SK-N-SH (cell line): ENCODE measurements around the gene TBC1D5. TPM values are rescaled to one million over a fixed set of nuclear protein-coding genes. Genes with fewer than 3 reads are reported as not detected.

Experiments
- CTCF ChIA-PET: fragments of 300-600, 350-600 bp; formaldehyde crosslinking; extraction: SDS; loops from one replicate; lab custom pipeline; 2021; lab: Yijun Ruan, JAX
- POLR2A ChIA-PET: fragments of 350-600 bp; sonication (Branson Sonifier 250); formaldehyde crosslinking; extraction: SDS; loops from one replicate; lab custom pipeline; 2020; ENCODE audit warnings: antibody characterized with exemption, inconsistent platforms; lab: Yijun Ruan, JAX
- DNase-seq: peaks from one replicate; pipeline ENCODE4 v3.0.0; 2012
- H2AFZ ChIP-seq: fragments of 200-600 bp; sonication (generic); 2 replicates; pipeline ENCODE4 v1.8.1; 2016; ENCODE audit warnings: antibody characterized with exemption, mild to moderate bottlenecking, low read depth
- H3F3A ChIP-seq: fragments of 200-600 bp; sonication (generic); replicated peaks from 2 replicates; pipeline ENCODE3; 2016; ENCODE audit warnings: antibody characterized with exemption, mild to moderate bottlenecking; ENCODE audit not compliant: insufficient read depth
- H3K27ac ChIP-seq, 2 experiments: fragments of 200-500 bp in 1 of 2; fragments of 200-600 bp in 1 of 2; sonication (Bioruptor generic) in 1 of 2; sonication (generic), shearing (Covaris generic) in 1 of 2; 2 replicates each; pipeline versions ENCODE4 v1.5.1 to v1.6.1; 2014 to 2016; ENCODE audit warnings: low read depth in 2 of 2, inconsistent platforms in 1 of 2, low read length in 1 of 2, mild to moderate bottlenecking in 1 of 2, mixed read lengths in 1 of 2
- H3K27me3 ChIP-seq: fragments of 200-600 bp; sonication (generic), shearing (Covaris generic); 2 replicates; pipeline ENCODE4 v1.6.1; 2016; ENCODE audit warnings: mixed run types; ENCODE audit not compliant: insufficient read depth
- H3K36me3 ChIP-seq, 2 experiments: fragments of 200-500 bp in 1 of 2; fragments of 200-600 bp in 1 of 2; sonication (Bioruptor generic) in 1 of 2; sonication (generic) in 1 of 2; replicated peaks in 1 of 2; 2 replicates each; pipeline versions ENCODE3 to v1.5.1; 2014 to 2016; ENCODE audit warnings: low read length in 1 of 2, mild to moderate bottlenecking in 1 of 2; ENCODE audit not compliant: insufficient read depth in 2 of 2, control insufficient read depth in 1 of 2
- H3K4me1 ChIP-seq, 2 experiments: fragments of 200-500 bp in 1 of 2; fragments of 200-600 bp in 1 of 2; sonication (Bioruptor generic) in 1 of 2; sonication (generic), shearing (Covaris generic) in 1 of 2; 2 replicates each; pipeline versions ENCODE4 v1.5.1 to v1.6.1; 2014 to 2016; ENCODE audit warnings: low read depth in 1 of 2, low read length in 1 of 2, mixed run types in 1 of 2; ENCODE audit not compliant: insufficient read depth in 2 of 2, control insufficient read depth in 1 of 2
- H3K4me2 ChIP-seq: fragments of 200-600 bp; sonication (generic), shearing (Covaris generic); 2 replicates; pipeline ENCODE4 v1.6.1; 2017; ENCODE audit warnings: mixed run types
- H3K4me3 ChIP-seq, 2 experiments: fragments of 200-500 bp in 1 of 2; fragments of 200-600 bp in 1 of 2; sonication (Bioruptor generic) in 1 of 2; sonication (generic), shearing (Covaris generic) in 1 of 2; 2 replicates each; pipeline versions ENCODE4 v1.5.1 to v1.8.1; 2014 to 2016; ENCODE audit warnings: low read depth in 2 of 2, inconsistent platforms in 1 of 2, low read length in 1 of 2, mild to moderate bottlenecking in 1 of 2, mixed read lengths in 1 of 2, moderate library complexity in 1 of 2
- H3K79me2 ChIP-seq: fragments of 200-600 bp; sonication (generic); 2 replicates; pipeline ENCODE4 v1.8.1; 2017; ENCODE audit warnings: mild to moderate bottlenecking; ENCODE audit not compliant: insufficient read depth
- H3K9ac ChIP-seq: fragments of 200-600 bp; sonication (generic); 2 replicates; pipeline ENCODE4 v1.6.1; 2017; ENCODE audit warnings: mixed run types
- H3K9me2 ChIP-seq: fragments of 200-600 bp; sonication (generic); 2 replicates; pipeline ENCODE4 v1.6.1; 2017; ENCODE audit warnings: mixed run types
- H3K9me3 ChIP-seq: fragments of 200-600 bp; sonication (generic); 2 replicates; pipeline ENCODE4 v1.6.1; 2017; ENCODE audit warnings: mixed run types, mild to moderate bottlenecking, moderate library complexity
- H4K20me1 ChIP-seq: fragments of 200-600 bp; sonication (generic); 2 replicates; pipeline ENCODE4 v1.6.1; 2017; ENCODE audit warnings: mild to moderate bottlenecking, mixed run types; ENCODE audit not compliant: insufficient read depth
- CHD2 ChIP-seq: fragments of 150-350 bp; IDR thresholded peaks from 2 replicates; pipeline ENCODE4 v1.6.1; 2018; ENCODE audit warnings: low read length; ENCODE audit not compliant: partially characterized antibody
- CTCF ChIP-seq: fragments of 200-600 bp; sonication (generic); IDR thresholded peaks from 2 replicates; pipeline ENCODE4 v1.6.1; 2017; ENCODE audit warnings: antibody characterized with exemption, mild to moderate bottlenecking, moderate library complexity
- ELF1 ChIP-seq: IDR thresholded peaks from 2 replicates; pipeline ENCODE4 v1.4.0; 2012
- EP300 ChIP-seq, 2 experiments: IDR thresholded peaks; 2 replicates each; pipeline versions ENCODE4 v1.4.0 to v1.6.1; 2012; ENCODE audit warnings: borderline replicate concordance in 1 of 2, low read depth in 1 of 2, low read length in 1 of 2
- EZH2phosphoT487 ChIP-seq: fragments of 200-600 bp; sonication (generic); IDR thresholded peaks from 2 replicates; pipeline ENCODE4 v1.6.1; 2017; ENCODE audit warnings: low read depth, mixed run types, mild to moderate bottlenecking, antibody characterized with exemption, moderate library complexity, borderline replicate concordance
- FOXJ3 ChIP-seq: sonication (generic); formaldehyde crosslinking; IDR thresholded peaks from 2 replicates; pipeline ENCODE4 v1.5.1; 2020; ENCODE audit warnings: mild to moderate bottlenecking, missing genetic modification reagents
- FOXM1 ChIP-seq: IDR thresholded peaks from 2 replicates; pipeline ENCODE4 v1.4.0; 2012; ENCODE audit warnings: low read depth, mild to moderate bottlenecking
- JUND ChIP-seq: IDR thresholded peaks from 2 replicates; pipeline ENCODE4 v1.4.0; 2012
- MEF2A ChIP-seq: IDR thresholded peaks from 2 replicates; pipeline ENCODE4 v1.4.0; 2012; ENCODE audit warnings: low read depth, borderline replicate concordance
- MXI1 ChIP-seq: IDR thresholded peaks from 2 replicates; pipeline ENCODE4 v1.6.1; 2012; ENCODE audit warnings: mild to moderate bottlenecking, low read depth, low read length, improper control_type of control experiment
- NFIC ChIP-seq: IDR thresholded peaks from 2 replicates; pipeline ENCODE4 v1.4.0; 2012; ENCODE audit warnings: borderline replicate concordance
- RAD21 ChIP-seq: IDR thresholded peaks from 2 replicates; pipeline ENCODE4 v1.6.1; 2012; ENCODE audit warnings: mild to moderate bottlenecking, low read length
- RCOR1 ChIP-seq: fragments of 150-350 bp; IDR thresholded peaks from 2 replicates; pipeline ENCODE4 v1.6.1; 2017; ENCODE audit warnings: antibody characterized with exemption, low read length
- TEAD4 ChIP-seq: IDR thresholded peaks from 2 replicates; pipeline ENCODE4 v1.4.0; 2012; ENCODE audit warnings: mild to moderate bottlenecking, borderline replicate concordance; ENCODE audit not compliant: insufficient read depth
- WGBS: methylation state at CpG from one replicate; pipeline ENCODE4 v1.1.6; 2017; ENCODE audit warnings: low lambda C conversion rate; 5-methylcytosine and 5-hydroxymethylcytosine counted together
- polyA plus RNA-seq, 3 experiments: library from polyadenylated mRNA; depleted of rRNA; stranded (reverse); fragments of >200 nt; gene quantifications; 2 replicates each; pipeline ENCODE4 v1.2.3, GENCODE V29; 2012
- TF ChIP-seq, protein P1 (sequence below): IDR thresholded peaks from 2 replicates; pipeline ENCODE4; 2012
- TF ChIP-seq, protein P2 (sequence below): fragments of 150-350 bp; IDR thresholded peaks from 2 replicates; pipeline ENCODE4 v1.6.1; 2016; ENCODE audit warnings: mild to moderate bottlenecking, low read depth, low read length

Gene TBC1D5
- polyA plus RNA-seq, 1 of the 3 experiments (the other 2 are of a cell fraction) = 19.5 TPM

DNA sequence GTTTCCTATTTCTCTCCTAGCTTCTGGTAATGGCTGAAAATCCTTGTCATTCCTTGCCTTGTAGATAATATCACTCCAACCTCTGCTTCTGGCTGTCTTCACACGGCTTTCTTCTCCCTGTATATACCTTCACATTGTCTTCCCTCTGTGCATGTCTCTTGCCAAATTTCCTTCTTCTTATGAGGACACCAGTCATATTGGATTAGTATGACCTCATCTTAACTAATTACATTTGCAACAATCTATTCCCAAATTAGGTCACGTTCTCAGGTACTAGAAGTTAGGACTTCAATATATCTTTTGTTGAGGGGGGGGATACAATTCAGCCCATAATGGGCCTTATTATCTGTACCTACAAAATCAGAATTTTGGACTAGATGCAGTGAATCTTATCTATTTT is 440.3 kb downstream of the TBC1D5 start:
- no peak overlapping the region for H2AFZ ChIP-seq
- H3K27me3 ChIP-seq = no peaks in the 10 kb centered on the region
- WGBS = 71% methylated on average over 2 of the region's 2 CpGs
- H4K20me1 ChIP-seq = no peaks in the 10 kb centered on the region
- no peaks in the 10 kb centered on the region for H3F3A ChIP-seq
- no peak overlapping the region for H3K27ac ChIP-seq
- POLR2A ChIA-PET = no interaction called here
- DNase-seq = no peak
- CTCF ChIA-PET = no interaction called here
- H3K4me1 ChIP-seq = no peaks in the 10 kb centered on the region; a peak in 1 of 4 replicates
- TF ChIP-seq EP300 (IDR thresholded peaks at IDR 0.05; ENCODE audit: borderline replicate concordance in 1 of 2, low read depth in 1 of 2, low read length in 1 of 2) (no peak), MEF2A (no peak), ELF1 (no peak)
- TF ChIP-seq, protein P1, sequence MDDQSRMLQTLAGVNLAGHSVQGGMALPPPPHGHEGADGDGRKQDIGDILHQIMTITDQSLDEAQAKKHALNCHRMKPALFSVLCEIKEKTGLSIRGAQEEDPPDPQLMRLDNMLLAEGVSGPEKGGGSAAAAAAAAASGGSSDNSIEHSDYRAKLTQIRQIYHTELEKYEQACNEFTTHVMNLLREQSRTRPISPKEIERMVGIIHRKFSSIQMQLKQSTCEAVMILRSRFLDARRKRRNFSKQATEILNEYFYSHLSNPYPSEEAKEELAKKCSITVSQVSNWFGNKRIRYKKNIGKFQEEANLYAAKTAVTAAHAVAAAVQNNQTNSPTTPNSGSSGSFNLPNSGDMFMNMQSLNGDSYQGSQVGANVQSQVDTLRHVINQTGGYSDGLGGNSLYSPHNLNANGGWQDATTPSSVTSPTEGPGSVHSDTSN = no peak
- H3K9ac ChIP-seq = no peak overlapping the region
- no peak overlapping the region for H3K4me2 ChIP-seq
- peaks cover 1 to 2% of the 10 kb centered on the region in 2 experiments for H3K36me3 ChIP-seq
- no peaks in the 10 kb centered on the region for H3K79me2 ChIP-seq
- no peak overlapping the region for H3K4me3 ChIP-seq
- H3K9me2 ChIP-seq = no peaks in the 10 kb centered on the region
- no peaks in the 10 kb centered on the region for H3K9me3 ChIP-seq

GRCh38 chr3:17301271-17301670 is 441.2 kb downstream of the TBC1D5 start:
- H3K27ac ChIP-seq = no peak overlapping the region
- H3K4me3 ChIP-seq = no peak overlapping the region
- H4K20me1 ChIP-seq = no peaks in the 10 kb centered on the region
- no peak overlapping the region for H2AFZ ChIP-seq
- no peak overlapping the region for H3K9ac ChIP-seq
- no peaks in the 10 kb centered on the region for H3F3A ChIP-seq
- no peaks in the 10 kb centered on the region; a peak in 1 of 4 replicates for H3K4me1 ChIP-seq
- H3K27me3 ChIP-seq = no peaks in the 10 kb centered on the region
- no peaks in the 10 kb centered on the region for H3K79me2 ChIP-seq
- ChIA-PET CTCF (interaction anchor here (0.8 kb wide), 1 partner anchor 42 kb away, joined by 4 read pairs; no protein-coding TSS in a partner anchor), POLR2A (no interaction called here)
- 69% methylated on average over 2 of the region's 2 CpGs for WGBS
- no peak for DNase-seq
- no peaks in the 10 kb centered on the region for H3K9me3 ChIP-seq
- H3K36me3 ChIP-seq = no peaks in the 10 kb centered on the region
- H3K4me2 ChIP-seq = no peak overlapping the region
- no peaks in the 10 kb centered on the region for H3K9me2 ChIP-seq
- TF ChIP-seq CTCF (no peak), NFIC (peak; percentile 11; the same call in 1 of the 2 replicates), EZH2phosphoT487 (no peak), RAD21 (no peak), RCOR1 (no peak)
- TF ChIP-seq, all 33 proteins: peak for 1

DNA sequence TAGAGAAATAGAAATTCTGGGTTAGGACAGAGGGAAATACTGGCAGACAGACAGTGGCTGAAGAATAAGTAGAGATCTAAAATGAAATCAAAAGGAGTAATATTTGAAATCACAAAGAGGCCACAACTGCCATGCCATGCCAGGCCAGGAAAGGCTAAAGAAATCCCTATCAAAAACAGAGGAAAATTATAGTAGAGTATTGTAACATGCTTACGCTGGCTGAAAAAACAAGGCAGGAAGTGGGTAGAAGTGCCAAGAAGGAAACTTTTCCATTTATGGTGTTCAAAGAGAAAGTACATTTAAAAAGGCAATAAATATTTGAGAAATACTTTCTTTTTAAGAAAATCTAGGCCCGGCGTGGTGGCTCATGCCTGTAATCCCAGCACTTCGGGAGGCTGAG is 442.0 kb downstream of the TBC1D5 start:
- POLR2A ChIA-PET = no interaction called here
- H3K9ac ChIP-seq = no peak overlapping the region
- no peaks in the 10 kb centered on the region for H3F3A ChIP-seq
- DNase-seq = no peak
- H3K4me2 ChIP-seq = no peak overlapping the region
- no peaks in the 10 kb centered on the region; a peak in 1 of 4 replicates for H3K4me1 ChIP-seq
- CTCF ChIA-PET = interaction anchor here (0.8 kb wide), 1 partner anchor 41 kb away, joined by 4 read pairs; no protein-coding TSS in a partner anchor
- TF ChIP-seq JUND (no peak), CTCF (no peak), CHD2 (no peak), RAD21 (no peak), MXI1 (no peak), FOXM1 (no peak), TEAD4 (no peak), FOXJ3 (no peak)
- TF ChIP-seq, protein P2, sequence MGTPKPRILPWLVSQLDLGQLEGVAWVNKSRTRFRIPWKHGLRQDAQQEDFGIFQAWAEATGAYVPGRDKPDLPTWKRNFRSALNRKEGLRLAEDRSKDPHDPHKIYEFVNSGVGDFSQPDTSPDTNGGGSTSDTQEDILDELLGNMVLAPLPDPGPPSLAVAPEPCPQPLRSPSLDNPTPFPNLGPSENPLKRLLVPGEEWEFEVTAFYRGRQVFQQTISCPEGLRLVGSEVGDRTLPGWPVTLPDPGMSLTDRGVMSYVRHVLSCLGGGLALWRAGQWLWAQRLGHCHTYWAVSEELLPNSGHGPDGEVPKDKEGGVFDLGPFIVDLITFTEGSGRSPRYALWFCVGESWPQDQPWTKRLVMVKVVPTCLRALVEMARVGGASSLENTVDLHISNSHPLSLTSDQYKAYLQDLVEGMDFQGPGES = no peak
- no peak overlapping the region for H2AFZ ChIP-seq
- H3K36me3 ChIP-seq = no peaks in the 10 kb centered on the region
- H3K79me2 ChIP-seq = no peaks in the 10 kb centered on the region
- no peaks in the 10 kb centered on the region for H3K9me3 ChIP-seq
- WGBS = 98% methylated on average over 4 of the region's 4 CpGs
- no peaks in the 10 kb centered on the region for H3K27me3 ChIP-seq
- H3K4me3 ChIP-seq = no peak overlapping the region
- H3K27ac ChIP-seq = no peak overlapping the region
- no peaks in the 10 kb centered on the region for H3K9me2 ChIP-seq
- H4K20me1 ChIP-seq = no peaks in the 10 kb centered on the region
